Measurements from ENCODE around the gene NFIC. TPM values are rescaled to one million over a fixed set of nuclear protein-coding genes. Genes with fewer than 3 reads are reported as not detected.
A peak's percentile ranks its signal among the peaks of the same experiment; 100 is the strongest.

NFIC gene
- total RNA-seq, 1 experiment from 2014 or later, result 56.9 TPM

- DNase-seq (ENCODE audit: low read depth), result no peak
Observed at GRCh38 chr19:3467437-3468198, 101.2 kb downstream of the NFIC start.

GRCh38 chr19:3468211-3468610 is 101.8 kb downstream of the NFIC start:
- DNase-seq (ENCODE audit: low read depth), result no peak

GRCh38 chr19:3469638-3470499 is 103.5 kb downstream of the NFIC start:
- no peak for DNase-seq (ENCODE audit: low read depth)

- DNase-seq (ENCODE audit: low read depth), result peak; percentile 36
Observed at GRCh38 chr19:3470500-3471128, 104.2 kb downstream of the NFIC start.

GRCh38 chr19:3471954-3472655 is 105.7 kb downstream of the NFIC start:
- no peak for DNase-seq (ENCODE audit: low read depth)

GRCh38 chr19:3474010-3474409 is 107.6 kb downstream of the NFIC start:
- no peak for DNase-seq (ENCODE audit: low read depth)

- DNase-seq (ENCODE audit: low read depth), result no peak
Observed at GRCh38 chr19:3474614-3475013, 108.2 kb downstream of the NFIC start.

GRCh38 chr19:3475449-3475848 is 109.1 kb downstream of the NFIC start:
- no peak for DNase-seq (ENCODE audit: low read depth)

GRCh38 chr19:3476830-3477229 is 110.4 kb downstream of the NFIC start:
- no peak for DNase-seq (ENCODE audit: low read depth)

GRCh38 chr19:3477506-3477905 is 111.1 kb downstream of the NFIC start:
- no peak for DNase-seq (ENCODE audit: low read depth)

GRCh38 chr19:3477951-3478350 is 111.6 kb downstream of the NFIC start:
- DNase-seq (ENCODE audit: low read depth), result no peak

- no peak for DNase-seq (ENCODE audit: low read depth)
Observed at GRCh38 chr19:3478409-3479176, 112.2 kb downstream of the NFIC start.

GRCh38 chr19:3479177-3479833 is 112.9 kb downstream of the NFIC start:
- no peak for DNase-seq (ENCODE audit: low read depth)

GRCh38 chr19:3479834-3480215 is 113.4 kb downstream of the NFIC start:
- no peak for DNase-seq (ENCODE audit: low read depth)

- DNase-seq (ENCODE audit: low read depth), result no peak
Observed at GRCh38 chr19:3480383-3481091, 114.2 kb downstream of the NFIC start, which contains the start of gene SMIM24. Gene SMIM24, minus strand, starts transcription at chr19:3480525. Its CDS starts 62 bp downstream, at chr19:3480463.

- no peak for DNase-seq (ENCODE audit: low read depth)
Observed at GRCh38 chr19:3481241-3482090, 115.1 kb downstream of the NFIC start.

GRCh38 chr19:3482507-3483225 is 116.3 kb downstream of the NFIC start:
- no peak for DNase-seq (ENCODE audit: low read depth)

GRCh38 chr19:3483226-3483628 is 116.8 kb downstream of the NFIC start, which contains the start of gene SMIM44:
Gene SMIM44, minus strand, starts transcription at chr19:3483441. Its CDS starts 38 bp downstream, at chr19:3483403.
- DNase-seq (ENCODE audit: low read depth), result no peak
